PC-9 (cell line): ENCODE measurements around the gene LVRN. TPM values are rescaled to one million over a fixed set of nuclear protein-coding genes. Genes with fewer than 3 reads are reported as not detected.

ENCODE experiments used
- BruUV-seq: library from RNA; stranded (reverse); fragments of 400-500 nt; replicated peaks from 2 replicates; lab custom pipeline; 2021; lab: Mats Ljungman, UMichigan
- CTCF ChIA-PET: fragments of 300-600 bp; sonication (Branson Sonifier 250); formaldehyde crosslinking; loops from one replicate; lab custom pipeline; 2022; ENCODE audit warnings: antibody characterized with exemption; lab: Charles Lee
- POLR2A ChIA-PET: fragments of 300-600 bp; sonication (Branson Sonifier 250); formaldehyde crosslinking; loops from one replicate; lab custom pipeline; 2022; ENCODE audit warnings: antibody characterized with exemption; ENCODE audit not compliant: unreplicated experiment; lab: Charles Lee
- DNase-seq, 2 experiments: peaks; one replicate each; pipeline versions ENCODE4 v3.0.0 to v3.0.0-alpha.2; 2015 to 2022; ENCODE audit warnings: mixed read lengths in 1 of 2
- H2AFZ ChIP-seq: fragments of 200-600 bp; sonication (generic); 2 replicates; pipeline ENCODE4 v1.8.1; 2017; ENCODE audit warnings: antibody characterized with exemption
- H3F3A ChIP-seq: fragments of 200-600 bp; sonication (generic); 2 replicates; pipeline ENCODE4 v1.8.1; 2017; ENCODE audit warnings: antibody characterized with exemption, mild to moderate bottlenecking, low read depth; ENCODE audit not compliant: insufficient read depth
- H3K27ac ChIP-seq: fragments of 200-600 bp; sonication (generic); 2 replicates; pipeline ENCODE4 v1.6.1; 2016; ENCODE audit warnings: mixed run types
- H3K27me3 ChIP-seq: fragments of 200-600 bp; sonication (generic); 2 replicates; pipeline ENCODE4 v1.6.1; 2016; ENCODE audit warnings: low read depth, mixed run types; ENCODE audit not compliant: insufficient read depth
- H3K36me3 ChIP-seq: fragments of 200-600 bp; sonication (generic); 2 replicates; pipeline ENCODE4 v1.6.1; 2016; ENCODE audit warnings: low read depth, mixed run types
- H3K4me1 ChIP-seq: fragments of 200-600 bp; sonication (generic); replicated peaks from 2 replicates; pipeline ENCODE4 v1.6.1; 2016; ENCODE audit warnings: mixed run types; ENCODE audit not compliant: insufficient read depth
- H3K4me2 ChIP-seq: fragments of 200-600 bp; sonication (generic); 2 replicates; pipeline ENCODE4 v1.6.1; 2017; ENCODE audit warnings: mixed run types
- H3K4me3 ChIP-seq: fragments of 200-600 bp; sonication (generic); 2 replicates; pipeline ENCODE4 v1.6.1; 2016; ENCODE audit warnings: mixed run types
- H3K79me2 ChIP-seq: fragments of 200-600 bp; sonication (generic); 2 replicates; pipeline ENCODE4 v1.6.1; 2017; ENCODE audit warnings: low read depth, mixed run types
- H3K9me2 ChIP-seq: fragments of 200-600 bp; sonication (generic); 2 replicates; pipeline ENCODE4 v1.8.1; 2017; ENCODE audit warnings: mild to moderate bottlenecking; ENCODE audit not compliant: insufficient read depth
- H3K9me3 ChIP-seq: fragments of 200-600 bp; sonication (generic); 2 replicates; pipeline ENCODE4 v1.8.1; 2016; ENCODE audit warnings: low read depth; ENCODE audit not compliant: insufficient read depth
- H4K20me1 ChIP-seq: fragments of 200-600 bp; sonication (generic); 2 replicates; pipeline ENCODE4 v1.8.1; 2017; ENCODE audit not compliant: insufficient read depth
- CTCF ChIP-seq: fragments of 200-600 bp; sonication (generic); conservative IDR thresholded peaks from 2 replicates; pipeline ENCODE4 v1.6.1; 2017; ENCODE audit warnings: mixed run types, antibody characterized with exemption, mild to moderate bottlenecking, moderate library complexity
- EZH2 ChIP-seq: fragments of 200-600 bp; sonication (generic); IDR thresholded peaks from 2 replicates; pipeline ENCODE4 v1.8.0; 2017; ENCODE audit warnings: antibody characterized with exemption, low read depth
- intact Hi-C: fragments of 100-400 bp; cut with micrococcal nuclease; formaldehyde crosslinking; loops from one replicate; pipeline ENCODE4 v1.10.0; 2022; ENCODE audit not compliant: unreplicated experiment
- total RNA-seq: library from RNA; stranded (reverse); gene quantifications from 2 replicates; pipeline ENCODE4 v1.2.3, GENCODE V29; 2021

Gene LVRN
- total RNA-seq, 1 experiment from 2014 or later: 0.79 TPM

GRCh38 chr5:115947260-115947659 is 15.0 kb upstream of the LVRN start:
- Histone ChIP-seq H3K36me3 (no peaks in the 10 kb centered on the region), H2AFZ (no peak overlapping the region), H3K27me3 (no peaks in the 10 kb centered on the region), H3F3A (no peaks in the 10 kb centered on the region), H3K9me3 (no peaks in the 10 kb centered on the region), H4K20me1 (no peaks in the 10 kb centered on the region), H3K4me3 (no peak overlapping the region), H3K4me2 (no peak overlapping the region), H3K9me2 (no peaks in the 10 kb centered on the region), H3K27ac (no peak overlapping the region), H3K4me1 (no peaks in the 10 kb centered on the region), H3K79me2 (no peaks in the 10 kb centered on the region)
- intact Hi-C loops: no loop called here
- TF ChIP-seq EZH2: no peak
- no peak for TF ChIP-seq CTCF
- ChIA-PET POLR2A (no interaction called here), CTCF (no interaction called here)
- no peak for DNase-seq
- no TSS peak for BruUV-seq

- H3K27ac ChIP-seq: no peak overlapping the region
- intact Hi-C loops: no loop called here
- no peaks in the 10 kb centered on the region for H3F3A ChIP-seq
- H3K9me2 ChIP-seq: no peaks in the 10 kb centered on the region
- no peaks in the 10 kb centered on the region for H3K36me3 ChIP-seq
- no TSS peak for BruUV-seq
- no peak overlapping the region for H2AFZ ChIP-seq
- no peaks in the 10 kb centered on the region for H3K9me3 ChIP-seq
- DNase-seq: no peak
- POLR2A ChIA-PET: no interaction called here
- no peaks in the 10 kb centered on the region for H3K27me3 ChIP-seq
- H3K4me3 ChIP-seq: no peak overlapping the region
- no peak for TF ChIP-seq CTCF
- no peak for TF ChIP-seq EZH2
- no peaks in the 10 kb centered on the region for H3K79me2 ChIP-seq
- no peaks in the 10 kb centered on the region for H3K4me1 ChIP-seq
- CTCF ChIA-PET: no interaction called here
- no peaks in the 10 kb centered on the region for H4K20me1 ChIP-seq
- no peak overlapping the region for H3K4me2 ChIP-seq
Measured at GRCh38 chr5:115948091-115948534, 14.2 kb upstream of the LVRN start.

GRCh38 chr5:115949096-115949495 is 13.2 kb upstream of the LVRN start:
- no peaks in the 10 kb centered on the region for H3K9me2 ChIP-seq
- H3K79me2 ChIP-seq: no peaks in the 10 kb centered on the region
- no peaks in the 10 kb centered on the region for H3K36me3 ChIP-seq
- H3F3A ChIP-seq: no peaks in the 10 kb centered on the region
- H4K20me1 ChIP-seq: no peaks in the 10 kb centered on the region
- CTCF ChIA-PET: no interaction called here
- no peaks in the 10 kb centered on the region for H3K27me3 ChIP-seq
- no peak overlapping the region for H2AFZ ChIP-seq
- H3K4me2 ChIP-seq: no peak overlapping the region
- no peak overlapping the region for H3K4me3 ChIP-seq
- H3K27ac ChIP-seq: no peak overlapping the region
- DNase-seq: no peak
- BruUV-seq: no TSS peak
- POLR2A ChIA-PET: no interaction called here
- H3K4me1 ChIP-seq: no peaks in the 10 kb centered on the region
- TF ChIP-seq EZH2: no peak
- TF ChIP-seq CTCF: no peak
- intact Hi-C loops: no loop called here
- no peaks in the 10 kb centered on the region for H3K9me3 ChIP-seq
